NT2/D1 (cell line): Measurements from ENCODE around the gene HCN2.

Experiments used
- SUZ12 ChIP-seq: IDR thresholded peaks from 2 replicates; pipeline ENCODE4 v1.6.1; 2011; ENCODE audit not compliant: insufficient read length, insufficient read depth; ENCODE audit errors: extremely low read depth
- YY1 ChIP-seq: IDR thresholded peaks from 2 replicates; pipeline ENCODE4 v1.6.1; 2011; ENCODE audit not compliant: insufficient read length, insufficient read depth
- ZNF274 ChIP-seq: IDR thresholded peaks from 2 replicates; pipeline ENCODE4 v1.6.1; 2011; ENCODE audit warnings: mild to moderate bottlenecking, low read depth, low read length

GRCh38 chr19:566403-566802 is 23.3 kb upstream of the HCN2 start:
- no peak for TF ChIP-seq SUZ12
- TF ChIP-seq YY1: no peak
- no peak for TF ChIP-seq ZNF274
